Left forelimb (tissue), 1 donor: Measurements from ENCODE around the gene VTN.

Experiments used
- DNase-seq: peaks from one replicate; pipeline ENCODE4 v3.0.0-alpha.2; 2018; ENCODE audit warnings: low spot score

Gene VTN

DNA sequence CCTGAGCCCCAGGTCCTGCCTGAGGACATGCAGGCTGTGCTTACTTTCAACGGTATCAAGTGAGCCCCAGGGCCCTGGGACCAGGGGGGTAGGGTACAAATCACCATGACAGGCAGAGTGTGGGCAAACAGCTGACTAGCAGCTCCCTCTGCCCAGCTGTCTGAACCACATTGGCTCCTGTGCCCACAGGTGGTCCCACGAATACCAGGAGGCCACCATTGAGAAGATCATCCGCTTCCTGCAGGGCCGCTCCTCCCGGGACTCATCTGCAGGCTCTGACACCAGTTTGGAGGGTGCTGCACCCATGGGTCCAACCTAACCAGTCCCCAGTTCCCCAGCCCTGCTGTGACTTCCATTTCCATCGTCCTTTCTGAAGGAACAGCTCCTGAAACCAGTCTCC is 25.9 kb upstream of the VTN start:
- no peak for DNase-seq

DNA sequence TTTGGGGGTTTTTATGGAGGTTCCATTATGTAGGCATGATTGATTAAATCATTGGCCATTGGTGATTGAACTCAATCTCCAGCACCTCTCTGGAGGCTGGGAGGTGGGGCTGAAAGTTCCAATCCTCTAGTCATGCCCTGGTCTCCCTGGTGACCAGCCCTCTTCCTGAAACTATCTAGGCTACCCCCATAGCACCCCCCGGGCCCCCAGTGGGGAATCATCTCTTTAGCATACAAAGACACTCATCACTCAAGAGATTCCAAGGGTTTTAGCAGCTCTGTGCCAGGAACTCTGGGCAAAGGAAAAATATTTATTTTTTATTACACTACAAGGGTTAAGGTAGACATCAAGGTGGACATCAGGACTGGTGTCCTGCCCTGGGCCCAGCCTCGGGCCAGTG is 25.3 kb upstream of the VTN start:
- DNase-seq = no peak

DNA sequence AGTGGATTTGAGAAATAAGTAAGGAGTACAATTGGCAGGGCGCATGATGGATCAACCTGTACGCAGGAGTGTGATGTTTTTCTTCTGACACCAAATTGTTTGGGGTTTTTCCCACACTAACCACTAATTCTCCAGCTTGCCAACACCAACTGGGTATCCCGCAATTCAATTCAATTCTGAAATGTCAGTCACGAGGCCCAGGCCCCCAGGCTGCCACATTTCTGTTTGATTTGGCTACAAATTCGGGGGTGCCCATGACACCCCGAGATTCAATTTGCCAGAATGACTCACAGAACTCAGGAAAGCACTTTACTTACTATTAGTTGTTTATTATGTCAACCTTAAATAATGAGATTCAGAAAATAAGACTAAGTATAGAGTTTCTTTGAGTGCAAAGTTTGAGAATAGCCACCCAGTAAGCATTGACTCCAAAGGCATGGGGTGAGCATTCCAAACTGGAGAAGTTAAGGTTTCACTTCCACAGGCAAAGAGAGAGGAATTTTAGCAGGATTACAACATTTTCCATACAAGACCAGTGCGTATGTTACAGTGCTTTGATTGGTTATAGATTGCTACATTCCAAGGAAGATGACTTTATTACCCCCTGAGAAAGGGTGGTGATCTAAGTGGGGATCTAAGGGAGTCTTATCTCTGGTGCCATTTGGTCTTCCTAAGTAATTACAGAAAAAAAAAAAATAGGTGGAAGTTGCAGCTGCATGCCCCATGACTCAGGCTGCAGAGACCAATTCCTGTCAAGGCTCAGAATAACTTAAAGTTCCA is 24.4 kb upstream of the VTN start:
- no peak for DNase-seq

GRCh38 chr17:28392491-28392890 is 22.4 kb upstream of the VTN start:
- no peak for DNase-seq

DNA sequence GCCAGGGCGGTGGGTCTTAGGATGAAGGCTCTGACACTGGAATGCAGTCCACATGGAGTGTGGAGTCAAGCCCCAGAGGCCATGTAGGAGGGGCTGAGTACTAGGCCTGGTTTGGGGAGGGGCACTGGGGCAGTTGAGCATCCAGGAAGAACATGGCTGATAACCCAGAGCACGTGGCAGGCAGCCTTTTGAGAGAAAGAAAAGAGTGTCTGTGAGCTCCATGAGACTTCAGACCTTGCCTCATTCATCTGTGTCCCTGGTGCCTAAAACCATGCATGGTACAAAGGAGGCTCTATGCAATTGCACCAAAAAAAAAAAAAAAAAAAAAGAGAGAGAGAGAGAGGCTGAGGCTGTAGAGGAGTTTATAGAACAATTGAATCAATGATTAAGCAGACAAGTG is 21.3 kb upstream of the VTN start:
- DNase-seq = no peak

GRCh38 chr17:28390984-28391383 is 20.9 kb upstream of the VTN start:
- DNase-seq = no peak

DNA sequence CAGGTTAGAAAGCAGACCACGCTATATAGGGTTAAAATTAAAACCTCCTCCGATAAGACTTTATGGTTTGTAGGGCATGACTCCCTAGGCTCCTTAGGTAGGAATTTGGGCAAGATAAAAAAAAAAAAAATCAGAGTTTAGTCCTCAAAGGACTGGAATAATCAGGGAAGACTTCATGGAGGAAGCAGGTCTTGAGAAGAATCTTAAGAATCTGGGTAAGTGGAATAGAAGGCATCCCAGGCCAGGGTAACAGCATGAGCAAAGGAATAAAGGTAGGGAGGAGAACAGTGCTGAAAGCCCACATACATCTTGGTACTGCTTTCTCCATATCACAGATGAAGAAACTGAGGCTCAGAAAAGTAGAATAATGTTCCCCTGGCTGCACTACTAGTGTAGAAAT is 20.5 kb upstream of the VTN start:
- DNase-seq = no peak

GRCh38 chr17:28390141-28390540 is 20.0 kb upstream of the VTN start:
- DNase-seq = no peak

- no peak for DNase-seq
Measured at GRCh38 chr17:28388106-28388505, 18.0 kb upstream of the VTN start.

- DNase-seq = no peak
Measured at GRCh38 chr17:28386391-28386790, 16.3 kb upstream of the VTN start.

DNA sequence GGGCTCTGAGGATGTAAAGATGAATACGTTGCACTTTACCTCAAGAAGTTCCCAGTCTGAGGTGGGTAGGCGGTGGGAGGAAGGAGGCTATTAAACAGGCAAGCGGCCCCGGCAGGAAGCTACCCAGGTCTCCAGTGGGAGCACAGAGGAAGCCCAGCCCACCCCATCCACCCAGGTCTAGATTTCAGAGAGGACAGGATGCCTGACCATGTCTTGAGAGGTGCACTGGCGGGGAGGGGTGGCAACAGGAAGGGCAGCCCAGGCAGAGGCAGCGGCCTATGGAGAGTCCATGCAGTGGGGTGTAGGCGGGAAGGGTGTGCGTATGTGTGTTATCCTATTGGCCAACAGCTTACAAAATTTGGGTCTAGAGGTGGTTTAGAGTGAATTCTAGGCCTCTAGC is 15.3 kb upstream of the VTN start:
- DNase-seq = no peak

GRCh38 chr17:28385037-28385400 is 14.9 kb upstream of the VTN start:
- DNase-seq = no peak

DNA sequence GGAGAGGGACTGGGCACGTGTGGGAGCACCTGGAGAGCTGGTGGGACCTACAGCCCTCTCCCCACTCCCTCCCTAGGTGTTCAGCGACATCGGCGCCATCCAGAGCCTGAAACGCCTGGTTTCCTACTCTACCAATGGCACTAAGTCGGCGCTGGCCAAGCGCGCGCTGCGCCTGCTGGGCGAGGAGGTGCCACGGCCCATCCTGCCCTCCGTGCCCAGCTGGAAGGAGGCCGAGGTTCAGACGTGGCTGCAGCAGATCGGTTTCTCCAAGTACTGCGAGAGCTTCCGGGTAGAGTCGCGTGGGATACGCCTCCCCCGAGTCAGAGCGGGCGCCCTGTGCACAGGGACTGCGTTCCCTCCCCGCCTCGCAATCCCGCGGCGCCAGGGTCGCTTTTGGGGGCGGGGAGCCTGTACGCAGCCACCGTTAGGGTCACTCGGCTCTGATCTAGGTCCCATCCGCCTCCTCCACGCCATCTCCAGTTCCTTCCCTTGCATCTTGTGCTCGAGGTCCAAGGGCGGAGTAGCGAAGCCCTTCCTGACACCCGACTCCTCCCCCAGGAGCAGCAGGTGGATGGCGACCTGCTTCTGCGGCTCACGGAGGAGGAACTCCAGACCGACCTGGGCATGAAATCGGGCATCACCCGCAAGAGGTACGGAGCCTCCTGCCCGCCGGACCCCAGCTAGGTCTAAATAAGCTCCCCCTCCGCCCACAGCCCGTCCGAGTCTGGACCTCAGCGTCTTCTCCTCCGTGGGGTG is 14.4 kb upstream of the VTN start:
- no peak for DNase-seq

DNA sequence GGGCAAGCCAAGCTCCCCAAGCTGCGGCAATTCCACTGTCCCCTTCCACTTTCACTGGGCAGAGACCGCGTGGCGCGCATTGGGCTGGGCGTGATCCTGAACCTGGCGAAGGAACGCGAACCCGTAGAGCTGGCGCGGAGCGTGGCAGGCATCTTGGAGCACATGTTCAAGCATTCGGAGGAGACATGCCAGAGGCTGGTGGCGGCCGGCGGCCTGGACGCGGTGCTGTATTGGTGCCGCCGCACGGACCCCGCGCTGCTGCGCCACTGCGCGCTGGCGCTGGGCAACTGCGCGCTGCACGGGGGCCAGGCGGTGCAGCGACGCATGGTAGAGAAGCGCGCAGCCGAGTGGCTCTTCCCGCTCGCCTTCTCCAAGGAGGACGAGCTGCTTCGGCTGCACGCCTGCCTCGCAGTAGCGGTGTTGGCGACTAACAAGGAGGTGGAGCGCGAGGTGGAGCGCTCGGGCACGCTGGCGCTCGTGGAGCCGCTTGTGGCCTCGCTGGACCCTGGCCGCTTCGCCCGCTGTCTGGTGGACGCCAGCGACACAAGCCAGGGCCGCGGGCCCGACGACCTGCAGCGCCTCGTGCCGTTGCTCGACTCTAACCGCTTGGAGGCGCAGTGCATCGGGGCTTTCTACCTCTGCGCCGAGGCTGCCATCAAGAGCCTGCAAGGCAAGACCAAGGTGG is 11.2 kb upstream of the VTN start:
- DNase-seq = no peak

- no peak for DNase-seq
Measured at GRCh38 chr17:28379814-28380801, 10.0 kb upstream of the VTN start.

GRCh38 chr17:28372945-28373274 is 2.8 kb upstream of the VTN start:
- no peak for DNase-seq

DNA sequence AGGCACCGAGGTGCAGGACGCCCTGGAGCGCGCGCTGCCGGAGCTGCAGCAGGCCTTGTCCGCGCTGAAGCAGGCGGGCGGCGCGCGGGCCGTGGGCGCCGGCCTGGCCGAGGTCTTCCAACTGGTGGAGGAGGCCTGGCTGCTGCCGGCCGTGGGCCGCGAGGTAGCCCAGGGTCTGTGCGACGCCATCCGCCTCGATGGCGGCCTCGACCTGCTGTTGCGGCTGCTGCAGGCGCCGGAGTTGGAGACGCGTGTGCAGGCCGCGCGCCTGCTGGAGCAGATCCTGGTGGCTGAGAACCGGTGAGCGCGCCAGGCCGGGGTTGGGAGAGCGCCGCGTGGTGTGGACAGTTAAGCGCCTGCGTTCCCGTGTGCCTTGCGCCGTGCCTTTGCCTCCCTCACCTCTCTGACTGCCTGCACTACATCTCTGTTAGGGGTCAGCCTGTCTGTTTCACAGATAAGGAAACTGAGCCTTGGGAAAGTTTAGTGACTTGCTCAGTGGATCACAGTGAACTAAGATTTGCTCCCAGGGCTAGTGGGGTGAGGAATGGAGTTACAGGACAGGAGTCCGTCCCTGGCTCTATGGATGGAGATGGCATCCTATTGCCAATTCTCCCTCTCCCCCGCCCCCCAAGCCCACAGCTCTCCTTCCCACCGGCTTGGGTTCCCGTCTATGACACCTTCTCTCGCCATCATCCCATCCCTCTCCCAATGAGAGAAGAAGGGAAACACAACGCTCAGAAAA is 2.3 kb upstream of the VTN start:
- DNase-seq = no peak

- peak; percentile 82 for DNase-seq
Measured at GRCh38 chr17:28371245-28372202, 1.4 kb upstream of the VTN start, which contains the start of gene SARM1. Gene SARM1 (plus strand): TSS chr17:28371694. CDS start chr17:28372033, 339 bp downstream.

DNA sequence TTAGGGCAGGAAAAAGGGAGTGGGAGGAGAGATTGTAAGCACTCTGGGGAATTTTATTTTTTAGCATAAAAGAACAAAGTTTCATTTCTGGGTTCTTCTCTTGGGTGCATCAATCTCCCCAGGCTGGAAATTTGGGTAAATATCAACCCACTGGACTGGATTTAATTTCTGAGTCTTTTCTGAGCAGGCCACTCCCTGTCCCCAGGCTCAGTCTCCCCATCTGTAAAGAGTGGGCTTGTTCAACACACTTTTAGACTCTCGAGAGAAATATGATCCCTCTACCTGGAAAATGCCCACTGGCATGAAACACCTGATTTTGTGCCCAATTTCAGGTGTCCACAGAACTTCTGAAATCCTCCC is 617 bp upstream of the VTN start:
- no peak for DNase-seq

- no peak for DNase-seq
Measured at GRCh38 chr17:28369684-28370034, 448 bp downstream of the VTN start.
